CD4-positive, CD25-positive, alpha-beta regulatory T cell (primary cell): ENCODE measurements around the gene NMNAT1. TPM values are rescaled to one million over a fixed set of nuclear protein-coding genes. Genes with fewer than 3 reads are reported as not detected.
"Not testable (repeated sequence)": the region's sequence is repeated elsewhere in the genome, so short reads cannot be mapped to it uniquely, and the experiment has no call there.

ENCODE experiments used
- ATAC-seq, 2 donors: fragments of 150-1000 bp; cut with Tn5 transposase; one replicate each; pipeline ENCODE4 v1.10.0; 2021; ENCODE audit warnings: low read depth in 2 of 2, moderate number of reproducible peaks in 2 of 2, moderate library complexity in 1 of 2
- DNase-seq, 3 donors: peaks; one replicate each; pipeline versions ENCODE4 v3.0.0 to v3.0.0-alpha.2; 2012 to 2022; ENCODE audit warnings: mixed read lengths in 1 of 3
- H3K27ac ChIP-seq: one replicate; pipeline ENCODE4 v1.7.0; 2013; ENCODE audit warnings: mild to moderate bottlenecking, low read length; ENCODE audit not compliant: insufficient read depth, poor library complexity, severe bottlenecking
- H3K27me3 ChIP-seq: one replicate; pipeline ENCODE4 v1.7.0; 2013; ENCODE audit warnings: low read length; ENCODE audit not compliant: control insufficient read depth, insufficient read depth
- H3K36me3 ChIP-seq: one replicate; pipeline ENCODE4 v1.7.0; 2013; ENCODE audit warnings: mild to moderate bottlenecking, low read length, moderate library complexity; ENCODE audit not compliant: control insufficient read depth, insufficient read depth
- H3K4me1 ChIP-seq: 2 replicates; pipeline ENCODE4 v1.7.0; 2013; ENCODE audit warnings: mild to moderate bottlenecking, low read length; ENCODE audit not compliant: insufficient read depth, control insufficient read depth, poor library complexity, severe bottlenecking
- H3K4me3 ChIP-seq: one replicate; pipeline ENCODE4 v1.7.0; 2013; ENCODE audit warnings: low read depth, mild to moderate bottlenecking, low read length, moderate library complexity
- H3K9me3 ChIP-seq, 2 experiments: 1 replicate in 1 of 2; 2 replicates in 1 of 2; pipeline ENCODE4 v1.7.0; 2013; ENCODE audit warnings: low read length in 2 of 2, mild to moderate bottlenecking in 1 of 2, moderate library complexity in 1 of 2; ENCODE audit not compliant: control insufficient read depth in 2 of 2
- H3K27ac Mint-ChIP-seq, 3 donors: one replicate each; pipeline ENCODE4 v1.8.0; 2020 to 2022; ENCODE audit warnings: mild to moderate bottlenecking in 3 of 3, mixed read lengths in 3 of 3, moderate library complexity in 2 of 3
- H3K27me3 Mint-ChIP-seq: one replicate; pipeline ENCODE4 v1.8.0; 2022; ENCODE audit warnings: mild to moderate bottlenecking, mixed read lengths
- H3K36me3 Mint-ChIP-seq: one replicate; pipeline ENCODE4 v1.8.0; 2020; ENCODE audit warnings: mixed read lengths
- H3K4me1 Mint-ChIP-seq, 4 donors: one replicate each; pipeline ENCODE4 v1.8.0; 2020 to 2022; ENCODE audit warnings: mixed read lengths in 4 of 4, mild to moderate bottlenecking in 1 of 4
- H3K4me3 Mint-ChIP-seq, 4 donors: one replicate each; pipeline ENCODE4 v1.8.0; 2020 to 2022; ENCODE audit warnings: mild to moderate bottlenecking in 4 of 4, mixed read lengths in 4 of 4, moderate library complexity in 3 of 4
- H3K9me3 Mint-ChIP-seq, 7 donors: one replicate each; pipeline ENCODE4 v1.8.0; 2020 to 2022; ENCODE audit warnings: mixed read lengths in 7 of 7, mild to moderate bottlenecking in 3 of 7, moderate library complexity in 2 of 7
- polyA plus RNA-seq, 4 donors: library from polyadenylated mRNA; unstranded; fragments of 300-500 nt; fragmentation: Illumina TruSeq; gene quantifications; one replicate each; pipeline ENCODE4 v1.2.3, GENCODE V29; 2021
- total RNA-seq: library from RNA; stranded (reverse); gene quantifications from one replicate; pipeline ENCODE4 v1.2.3, GENCODE V29; 2022

NMNAT1 gene
- total and polyA plus RNA-seq, 5 donors from 2014 or later, result 3.6 to 5.6 (median 3.8) TPM

GRCh38 chr1:10001016-10001665, 57.9 kb downstream of the NMNAT1 start:
- peak overlapping the region in 1 of 3 donors; percentile 63 for H3K27ac Mint-ChIP-seq
- H3K36me3 Mint-ChIP-seq, result no peaks in the 10 kb centered on the region
- peaks cover 7% of the 10 kb centered on the region for H3K27me3 ChIP-seq
- H3K27ac ChIP-seq, result no peak overlapping the region
- no peak for ATAC-seq
- H3K4me3 Mint-ChIP-seq, result no peak overlapping the region
- peaks cover 0 to 4% of the 10 kb centered on the region in 2 experiments for H3K9me3 ChIP-seq
- no peak for DNase-seq
- peaks cover 65% of the 10 kb centered on the region for H3K27me3 Mint-ChIP-seq
- peaks cover 0 to 2% (median 0%) of the 10 kb centered on the region in 7 donors for H3K9me3 Mint-ChIP-seq
- no peaks in the 10 kb centered on the region for H3K36me3 ChIP-seq
- peaks cover 4 to 12% (median 8%) of the 10 kb centered on the region in 4 donors for H3K4me1 Mint-ChIP-seq
- no peak overlapping the region for H3K4me3 ChIP-seq
- peaks cover 14% of the 10 kb centered on the region for H3K4me1 ChIP-seq

DNA sequence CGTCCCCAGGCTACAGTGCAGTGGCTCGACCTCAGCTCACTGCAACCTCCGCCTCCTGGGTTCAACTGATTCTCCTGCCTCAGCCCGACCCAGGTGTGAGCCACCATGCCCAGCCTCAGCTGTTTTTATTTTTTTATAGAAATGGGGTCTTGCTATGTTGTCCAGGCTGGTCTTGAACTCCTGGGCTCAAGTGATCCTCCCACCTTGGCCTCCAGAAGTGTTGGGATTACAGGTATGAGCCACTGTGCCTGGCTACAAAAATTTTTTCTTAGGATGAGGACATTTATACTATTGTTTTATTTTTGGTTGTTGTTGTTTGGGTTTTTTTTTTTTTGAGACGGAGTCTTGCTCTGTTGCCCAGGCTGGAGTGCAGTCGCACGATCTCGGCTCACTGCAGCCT, 62.0 kb downstream of the NMNAT1 start:
- not testable (repeated sequence) for H3K27ac ChIP-seq, H3K4me1 ChIP-seq, H3K4me3 Mint-ChIP-seq, H3K27ac Mint-ChIP-seq, H3K36me3 Mint-ChIP-seq, H3K27me3 ChIP-seq, H3K36me3 ChIP-seq, DNase-seq, H3K9me3 Mint-ChIP-seq, H3K4me1 Mint-ChIP-seq, H3K9me3 ChIP-seq, ATAC-seq, H3K4me3 ChIP-seq
- peaks cover 39% of the 10 kb centered on the region for H3K27me3 Mint-ChIP-seq

DNA sequence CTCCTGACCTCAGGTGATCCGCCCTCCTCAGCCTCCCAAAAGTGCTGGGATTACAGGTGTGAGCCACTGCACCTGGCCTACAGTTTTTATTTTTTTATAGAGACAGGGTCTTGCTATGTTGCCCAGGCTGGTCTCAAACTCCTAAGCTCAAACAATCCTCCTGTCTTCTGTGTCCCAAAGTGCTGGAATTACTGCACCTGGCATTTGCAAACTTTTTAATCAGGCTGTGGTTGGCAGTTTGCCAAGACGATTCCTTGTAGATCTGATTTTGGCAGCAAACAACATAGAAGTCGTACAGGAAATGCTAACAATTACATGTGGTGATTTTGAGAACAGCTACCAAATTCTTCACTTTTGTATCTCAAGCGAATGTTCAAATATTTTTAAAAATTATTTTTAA, 63.9 kb downstream of the NMNAT1 start:
- Mint-ChIP-seq H3K27me3 (peaks cover 27% of the 10 kb centered on the region), H3K36me3 (no peaks in the 10 kb centered on the region), H3K4me1 (no peaks in the 10 kb centered on the region), H3K27ac (no peak overlapping the region), H3K4me3 (no peak overlapping the region), H3K9me3 (no peaks in the 10 kb centered on the region)
- H3K36me3 ChIP-seq, result no peaks in the 10 kb centered on the region
- DNase-seq (no peak), ATAC-seq (no peak)
- H3K27ac ChIP-seq, result no peak overlapping the region
- no peaks in the 10 kb centered on the region for H3K4me1 ChIP-seq
- no peaks in the 10 kb centered on the region for H3K27me3 ChIP-seq
- H3K9me3 ChIP-seq, result no peaks in the 10 kb centered on the region
- no peak overlapping the region for H3K4me3 ChIP-seq

GRCh38 chr1:10014016-10014415, 70.7 kb downstream of the NMNAT1 start:
- H3K27ac Mint-ChIP-seq, result no peak overlapping the region
- ATAC-seq, result no peak

DNA sequence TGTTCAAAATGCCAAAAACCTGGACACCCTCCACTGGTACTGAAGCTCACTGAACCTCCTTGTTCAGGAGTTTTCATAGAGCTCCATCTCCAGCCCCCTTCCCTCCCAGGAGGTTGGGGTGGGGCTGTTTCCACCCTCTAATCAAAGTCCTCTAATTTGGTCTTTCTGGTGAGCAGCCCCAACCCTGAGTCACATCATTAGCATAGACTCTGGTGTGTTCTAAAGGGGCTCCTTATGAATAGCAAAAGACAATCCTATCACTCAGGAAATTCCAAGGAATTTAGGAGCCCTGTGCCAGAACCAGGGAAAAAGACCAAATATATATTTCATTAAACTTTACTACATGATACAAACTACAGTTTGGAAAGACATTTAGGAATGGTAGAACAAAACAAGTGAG, 76.3 kb downstream of the NMNAT1 start:
- H3K4me1 ChIP-seq, result no peaks in the 10 kb centered on the region
- Mint-ChIP-seq H3K27ac (no peak overlapping the region), H3K36me3 (no peaks in the 10 kb centered on the region), H3K9me3 (peaks cover 0 to 2% (median 0%) of the 10 kb centered on the region in 7 donors), H3K27me3 (peaks cover 27% of the 10 kb centered on the region), H3K4me3 (peak overlapping the region in 1 of 4 donors; percentile 27), H3K4me1 (no peaks in the 10 kb centered on the region)
- no peaks in the 10 kb centered on the region for H3K9me3 ChIP-seq
- H3K4me3 ChIP-seq, result no peak overlapping the region
- no peak for ATAC-seq
- no peak for DNase-seq
- no peaks in the 10 kb centered on the region for H3K36me3 ChIP-seq
- no peaks in the 10 kb centered on the region for H3K27me3 ChIP-seq
- no peak overlapping the region for H3K27ac ChIP-seq

More at GRCh38 chr1:10014016-10014415, 70.7 kb downstream of the NMNAT1 start:
- DNase-seq, result no peak
- Mint-ChIP-seq H3K9me3 (peaks cover 0 to 2% (median 0%) of the 10 kb centered on the region in 7 donors), H3K36me3 (no peaks in the 10 kb centered on the region), H3K4me3 (no peak overlapping the region), H3K27me3 (peaks cover 15% of the 10 kb centered on the region), H3K4me1 (no peaks in the 10 kb centered on the region)
- H3K27me3 ChIP-seq, result no peaks in the 10 kb centered on the region
- H3K36me3 ChIP-seq, result no peaks in the 10 kb centered on the region
- H3K4me1 ChIP-seq, result no peaks in the 10 kb centered on the region
- H3K27ac ChIP-seq, result no peak overlapping the region
- no peaks in the 10 kb centered on the region for H3K9me3 ChIP-seq
- H3K4me3 ChIP-seq, result no peak overlapping the region

GRCh38 chr1:10020086-10020485, 76.8 kb downstream of the NMNAT1 start:
- no peaks in the 10 kb centered on the region for H3K36me3 ChIP-seq
- H3K4me1 ChIP-seq, result no peaks in the 10 kb centered on the region
- no peaks in the 10 kb centered on the region for H3K27me3 ChIP-seq
- H3K27ac Mint-ChIP-seq, result no peak overlapping the region
- H3K36me3 Mint-ChIP-seq, result no peaks in the 10 kb centered on the region
- H3K27me3 Mint-ChIP-seq, result peaks cover 27% of the 10 kb centered on the region
- ATAC-seq (no peak), DNase-seq (no peak)
- no peaks in the 10 kb centered on the region for H3K9me3 ChIP-seq
- no peak overlapping the region for H3K27ac ChIP-seq
- H3K4me3 ChIP-seq, result no peak overlapping the region
- H3K9me3 Mint-ChIP-seq, result peaks cover 0 to 2% (median 0%) of the 10 kb centered on the region in 7 donors
- no peaks in the 10 kb centered on the region for H3K4me1 Mint-ChIP-seq
- H3K4me3 Mint-ChIP-seq, result no peak overlapping the region

DNA sequence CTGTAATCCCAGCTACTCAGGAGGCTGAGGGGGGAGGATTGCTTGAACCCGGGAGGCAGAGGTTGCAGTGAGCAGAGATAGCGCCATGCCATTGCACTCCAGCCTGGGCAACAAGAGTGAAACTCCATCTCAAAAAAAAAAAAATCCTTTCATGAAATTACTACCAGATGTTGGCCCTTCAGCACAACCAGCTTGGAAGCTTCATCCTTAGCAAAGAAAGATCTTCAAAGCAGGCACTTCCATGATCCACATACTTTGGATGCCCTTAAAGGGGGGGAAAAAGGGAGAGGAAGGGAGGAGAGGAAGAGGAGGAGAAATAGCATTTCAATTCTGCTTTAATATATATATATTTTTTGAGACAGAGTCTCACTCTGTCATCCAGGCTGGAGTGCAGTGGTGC, 77.4 kb downstream of the NMNAT1 start:
- H3K27ac Mint-ChIP-seq, H3K36me3 ChIP-seq, H3K9me3 Mint-ChIP-seq, H3K4me3 Mint-ChIP-seq, H3K36me3 Mint-ChIP-seq, DNase-seq, H3K9me3 ChIP-seq, H3K4me3 ChIP-seq, H3K4me1 Mint-ChIP-seq, ATAC-seq, H3K27ac ChIP-seq, H3K4me1 ChIP-seq, H3K27me3 ChIP-seq: not testable (repeated sequence)
- H3K27me3 Mint-ChIP-seq, result peaks cover 26% of the 10 kb centered on the region

GRCh38 chr1:10021992-10022391, 78.7 kb downstream of the NMNAT1 start:
- H3K27me3 ChIP-seq, H3K9me3 ChIP-seq, H3K27ac ChIP-seq, H3K4me3 ChIP-seq, DNase-seq, H3K4me3 Mint-ChIP-seq, H3K36me3 ChIP-seq, H3K36me3 Mint-ChIP-seq, ATAC-seq, H3K9me3 Mint-ChIP-seq, H3K27ac Mint-ChIP-seq, H3K4me1 ChIP-seq, H3K4me1 Mint-ChIP-seq: not testable (repeated sequence)
- peaks cover 23% of the 10 kb centered on the region for H3K27me3 Mint-ChIP-seq
